Neural cell (in vitro differentiated cells): Measurements from ENCODE around the gene FOLR3.

Experiments
- EP300 ChIP-seq: fragments of 450-650 bp; conservative IDR thresholded peaks from 2 replicates; pipeline ENCODE4 v1.6.1; 2014; ENCODE audit warnings: antibody characterized with exemption, mild to moderate bottlenecking, moderate library complexity; ENCODE audit not compliant: poor library complexity, severe bottlenecking
- EZH2 ChIP-seq: fragments of 200-600, 300-800 bp; shearing (Covaris generic), sonication (generic); IDR thresholded peaks from 2 replicates; pipeline ENCODE4 v1.6.1; 2014; ENCODE audit warnings: antibody characterized with exemption, low read length, borderline replicate concordance, mild to moderate bottlenecking; ENCODE audit not compliant: insufficient read depth, poor library complexity, severe bottlenecking
- MXI1 ChIP-seq: fragments of 450-650 bp; conservative IDR thresholded peaks from 2 replicates; pipeline ENCODE4 v1.6.1; 2014; ENCODE audit warnings: antibody characterized with exemption, mild to moderate bottlenecking; ENCODE audit not compliant: poor library complexity, severe bottlenecking
- POLR2AphosphoS5 ChIP-seq: IDR thresholded peaks from 2 replicates; pipeline ENCODE4 v1.6.1; 2012
- RAD21 ChIP-seq: fragments of 450-650 bp; conservative IDR thresholded peaks from 2 replicates; pipeline ENCODE4 v1.6.1; 2014; ENCODE audit warnings: antibody characterized with exemption, mild to moderate bottlenecking, moderate library complexity
- SMC3 ChIP-seq: fragments of 450-650 bp; conservative IDR thresholded peaks from 2 replicates; pipeline ENCODE4 v1.6.1; 2014; ENCODE audit warnings: antibody characterized with exemption, mild to moderate bottlenecking, moderate library complexity; ENCODE audit not compliant: poor library complexity
- TAF1 ChIP-seq: IDR thresholded peaks from 2 replicates; pipeline ENCODE4 v1.6.1; 2012; ENCODE audit warnings: low read depth
- TF ChIP-seq, protein P1 (sequence below): fragments of 450-650 bp; IDR thresholded peaks from 2 replicates; pipeline ENCODE4 v1.5.1; 2014; ENCODE audit warnings: antibody characterized with exemption, mild to moderate bottlenecking, moderate library complexity; ENCODE audit not compliant: poor library complexity, severe bottlenecking
- TF ChIP-seq, protein P2 (sequence below): IDR thresholded peaks from 2 replicates; pipeline ENCODE4 v1.6.1; 2012; ENCODE audit warnings: borderline replicate concordance

DNA sequence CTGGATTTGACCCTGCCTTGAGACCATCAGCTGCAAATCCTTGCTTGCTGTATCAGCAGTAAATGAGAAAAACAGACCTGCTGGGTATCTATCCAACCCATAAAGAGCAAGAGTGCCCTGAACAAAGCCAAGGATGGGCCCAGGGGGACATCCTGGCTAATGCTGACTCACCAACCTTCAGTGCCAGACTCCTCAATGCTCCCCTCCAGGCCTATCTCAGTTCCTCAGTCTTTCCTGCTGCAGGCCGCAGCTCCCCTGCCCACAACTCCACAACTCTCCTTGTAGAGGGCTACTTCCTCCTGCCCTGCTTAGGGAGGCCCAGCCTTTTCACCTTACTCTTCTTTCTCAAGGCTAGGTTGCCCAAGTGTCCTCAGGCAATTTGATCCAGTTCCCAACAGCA lies 35.1 kb upstream of the FOLR3 start:
- TF ChIP-seq, protein P1, sequence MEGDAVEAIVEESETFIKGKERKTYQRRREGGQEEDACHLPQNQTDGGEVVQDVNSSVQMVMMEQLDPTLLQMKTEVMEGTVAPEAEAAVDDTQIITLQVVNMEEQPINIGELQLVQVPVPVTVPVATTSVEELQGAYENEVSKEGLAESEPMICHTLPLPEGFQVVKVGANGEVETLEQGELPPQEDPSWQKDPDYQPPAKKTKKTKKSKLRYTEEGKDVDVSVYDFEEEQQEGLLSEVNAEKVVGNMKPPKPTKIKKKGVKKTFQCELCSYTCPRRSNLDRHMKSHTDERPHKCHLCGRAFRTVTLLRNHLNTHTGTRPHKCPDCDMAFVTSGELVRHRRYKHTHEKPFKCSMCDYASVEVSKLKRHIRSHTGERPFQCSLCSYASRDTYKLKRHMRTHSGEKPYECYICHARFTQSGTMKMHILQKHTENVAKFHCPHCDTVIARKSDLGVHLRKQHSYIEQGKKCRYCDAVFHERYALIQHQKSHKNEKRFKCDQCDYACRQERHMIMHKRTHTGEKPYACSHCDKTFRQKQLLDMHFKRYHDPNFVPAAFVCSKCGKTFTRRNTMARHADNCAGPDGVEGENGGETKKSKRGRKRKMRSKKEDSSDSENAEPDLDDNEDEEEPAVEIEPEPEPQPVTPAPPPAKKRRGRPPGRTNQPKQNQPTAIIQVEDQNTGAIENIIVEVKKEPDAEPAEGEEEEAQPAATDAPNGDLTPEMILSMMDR = no peak
- TF ChIP-seq EP300 (no peak), SMC3 (no peak), TAF1 (no peak), POLR2AphosphoS5 (no peak), EZH2 (no peak), RAD21 (no peak), MXI1 (no peak)
- TF ChIP-seq, protein P2, sequence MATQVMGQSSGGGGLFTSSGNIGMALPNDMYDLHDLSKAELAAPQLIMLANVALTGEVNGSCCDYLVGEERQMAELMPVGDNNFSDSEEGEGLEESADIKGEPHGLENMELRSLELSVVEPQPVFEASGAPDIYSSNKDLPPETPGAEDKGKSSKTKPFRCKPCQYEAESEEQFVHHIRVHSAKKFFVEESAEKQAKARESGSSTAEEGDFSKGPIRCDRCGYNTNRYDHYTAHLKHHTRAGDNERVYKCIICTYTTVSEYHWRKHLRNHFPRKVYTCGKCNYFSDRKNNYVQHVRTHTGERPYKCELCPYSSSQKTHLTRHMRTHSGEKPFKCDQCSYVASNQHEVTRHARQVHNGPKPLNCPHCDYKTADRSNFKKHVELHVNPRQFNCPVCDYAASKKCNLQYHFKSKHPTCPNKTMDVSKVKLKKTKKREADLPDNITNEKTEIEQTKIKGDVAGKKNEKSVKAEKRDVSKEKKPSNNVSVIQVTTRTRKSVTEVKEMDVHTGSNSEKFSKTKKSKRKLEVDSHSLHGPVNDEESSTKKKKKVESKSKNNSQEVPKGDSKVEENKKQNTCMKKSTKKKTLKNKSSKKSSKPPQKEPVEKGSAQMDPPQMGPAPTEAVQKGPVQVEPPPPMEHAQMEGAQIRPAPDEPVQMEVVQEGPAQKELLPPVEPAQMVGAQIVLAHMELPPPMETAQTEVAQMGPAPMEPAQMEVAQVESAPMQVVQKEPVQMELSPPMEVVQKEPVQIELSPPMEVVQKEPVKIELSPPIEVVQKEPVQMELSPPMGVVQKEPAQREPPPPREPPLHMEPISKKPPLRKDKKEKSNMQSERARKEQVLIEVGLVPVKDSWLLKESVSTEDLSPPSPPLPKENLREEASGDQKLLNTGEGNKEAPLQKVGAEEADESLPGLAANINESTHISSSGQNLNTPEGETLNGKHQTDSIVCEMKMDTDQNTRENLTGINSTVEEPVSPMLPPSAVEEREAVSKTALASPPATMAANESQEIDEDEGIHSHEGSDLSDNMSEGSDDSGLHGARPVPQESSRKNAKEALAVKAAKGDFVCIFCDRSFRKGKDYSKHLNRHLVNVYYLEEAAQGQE = no peak
